Upper lobe of left lung (tissue), 6 donors: Measurements from ENCODE around the gene REC114. TPM values are rescaled to one million over a fixed set of nuclear protein-coding genes. Genes with fewer than 3 reads are reported as not detected.

ENCODE experiments used
- ATAC-seq, 2 donors: fragments of 200-7000 bp; cut with Tn5 transposase; one replicate each; pipeline ENCODE4 v1.9.1; 2022; ENCODE audit warnings: mild to moderate bottlenecking in 2 of 2, moderate library complexity in 2 of 2; ENCODE audit not compliant: low FRiP score in 2 of 2
- DNase-seq, 2 donors: peaks; one replicate each; pipeline ENCODE4 v3.0.0-alpha.2; 2019 to 2020
- H3K27ac ChIP-seq, 4 donors: fragments of 200-600 bp; sonication (generic); one replicate each; pipeline ENCODE4 v1.5.1; 2016 to 2019
- H3K27me3 ChIP-seq, 4 donors: fragments of 200-600 bp; sonication (generic); one replicate each; pipeline ENCODE4 v1.5.1; 2017 to 2019
- H3K36me3 ChIP-seq, 4 donors: fragments of 200-600 bp; sonication (generic); one replicate each; pipeline ENCODE4 v1.5.1; 2016 to 2019
- H3K4me1 ChIP-seq, 4 donors: fragments of 200-600 bp; sonication (generic); one replicate each; pipeline ENCODE4 v1.5.1; 2018 to 2019
- H3K4me3 ChIP-seq, 4 donors: fragments of 200-600 bp; sonication (generic); one replicate each; pipeline ENCODE4 v1.5.1; 2017 to 2019; ENCODE audit warnings: mild to moderate bottlenecking in 2 of 4, moderate library complexity in 1 of 4
- H3K9me3 ChIP-seq, 4 donors: fragments of 200-600 bp; sonication (generic); one replicate each; pipeline ENCODE4 v1.5.1; 2018 to 2019
- EP300 ChIP-seq, 4 donors: sonication (generic); formaldehyde crosslinking; IDR thresholded peaks; one replicate each; pipeline ENCODE4 v1.5.1; 2017; ENCODE audit warnings: antibody characterized with exemption in 4 of 4, control low read depth in 2 of 4
- POLR2A ChIP-seq, 4 donors: fragments of 450-650 bp; IDR thresholded peaks; one replicate each; pipeline ENCODE4 v1.5.1; 2016 to 2017; ENCODE audit warnings: antibody characterized with exemption in 4 of 4, mild to moderate bottlenecking in 2 of 4
- POLR2AphosphoS5 ChIP-seq, 2 donors: sonication (generic); formaldehyde crosslinking; IDR thresholded peaks; one replicate each; pipeline ENCODE4 v1.5.1; 2017; ENCODE audit warnings: antibody characterized with exemption in 2 of 2
- WGBS, 2 donors: methylation state at CpG; one replicate each; pipeline ENCODE4 v1.1.5; 2017 to 2018; 5-methylcytosine and 5-hydroxymethylcytosine counted together
- total RNA-seq, 6 donors: library from RNA; depleted of rRNA in 4 of 6; stranded (reverse); fragments of >200 nt in 4 of 6; gene quantifications; one replicate each; pipeline versions ENCODE4 v1.1.0 to v1.2.1, GENCODE V29; 2016 to 2021
- TF ChIP-seq, protein P1 (sequence below), 6 experiments: fragments of 450-650 bp in 4 of 6; fragments of 200-600 bp in 2 of 6; sonication (generic) in 2 of 6; IDR thresholded peaks; one replicate each; pipeline ENCODE4 v1.5.1; 2016 to 2019; ENCODE audit warnings: antibody characterized with exemption in 6 of 6
- donor health status: DM: no; HTN: no; CAD: no; lungs with moderate emphysema.
- donor health status: DM: no; HTN: yes; CAD: no; lungs with severe emphysema.

REC114 gene
- total RNA-seq, 6 donors from 2014 or later: not detected

- ATAC-seq (no peak), DNase-seq (no peak)
- H3K36me3 ChIP-seq: no peaks in the 10 kb centered on the region
- H3K4me1 ChIP-seq: no peaks in the 10 kb centered on the region
- H3K9me3 ChIP-seq: no peaks in the 10 kb centered on the region
- H3K27me3 ChIP-seq: no peaks in the 10 kb centered on the region
- 64 to 71% methylated on average over 3 of the region's 3 CpGs for WGBS, 2 donors
- no peak for TF ChIP-seq EP300 (IDR thresholded peaks at IDR 0.05)
- no peak for TF ChIP-seq POLR2A (IDR thresholded peaks at IDR 0.05)
- TF ChIP-seq POLR2AphosphoS5 (IDR thresholded peaks at IDR 0.05): no peak
- TF ChIP-seq, protein P1, sequence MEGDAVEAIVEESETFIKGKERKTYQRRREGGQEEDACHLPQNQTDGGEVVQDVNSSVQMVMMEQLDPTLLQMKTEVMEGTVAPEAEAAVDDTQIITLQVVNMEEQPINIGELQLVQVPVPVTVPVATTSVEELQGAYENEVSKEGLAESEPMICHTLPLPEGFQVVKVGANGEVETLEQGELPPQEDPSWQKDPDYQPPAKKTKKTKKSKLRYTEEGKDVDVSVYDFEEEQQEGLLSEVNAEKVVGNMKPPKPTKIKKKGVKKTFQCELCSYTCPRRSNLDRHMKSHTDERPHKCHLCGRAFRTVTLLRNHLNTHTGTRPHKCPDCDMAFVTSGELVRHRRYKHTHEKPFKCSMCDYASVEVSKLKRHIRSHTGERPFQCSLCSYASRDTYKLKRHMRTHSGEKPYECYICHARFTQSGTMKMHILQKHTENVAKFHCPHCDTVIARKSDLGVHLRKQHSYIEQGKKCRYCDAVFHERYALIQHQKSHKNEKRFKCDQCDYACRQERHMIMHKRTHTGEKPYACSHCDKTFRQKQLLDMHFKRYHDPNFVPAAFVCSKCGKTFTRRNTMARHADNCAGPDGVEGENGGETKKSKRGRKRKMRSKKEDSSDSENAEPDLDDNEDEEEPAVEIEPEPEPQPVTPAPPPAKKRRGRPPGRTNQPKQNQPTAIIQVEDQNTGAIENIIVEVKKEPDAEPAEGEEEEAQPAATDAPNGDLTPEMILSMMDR (IDR thresholded peaks at IDR 0.05): no peak
- no peak overlapping the region for H3K4me3 ChIP-seq
- no peak overlapping the region for H3K27ac ChIP-seq
Measured at GRCh38 chr15:73467758-73468157, 24.8 kb downstream of the REC114 start.

- Histone ChIP-seq H3K27me3 (no peaks in the 10 kb centered on the region), H3K4me3 (no peak overlapping the region), H3K4me1 (no peaks in the 10 kb centered on the region), H3K36me3 (no peaks in the 10 kb centered on the region), H3K9me3 (no peaks in the 10 kb centered on the region), H3K27ac (no peak overlapping the region)
- 88% methylated on average over 5 of the region's 5 CpGs for WGBS, 2 donors
- ATAC-seq (no peak), DNase-seq (no peak)
- TF ChIP-seq POLR2AphosphoS5 (IDR thresholded peaks at IDR 0.05) (no peak), POLR2A (IDR thresholded peaks at IDR 0.05) (no peak), EP300 (IDR thresholded peaks at IDR 0.05) (no peak)
- TF ChIP-seq, protein P1 (IDR thresholded peaks at IDR 0.05): no peak
Measured at GRCh38 chr15:73474785-73475184, 31.8 kb downstream of the REC114 start.

- Histone ChIP-seq H3K27me3 (no peaks in the 10 kb centered on the region), H3K4me1 (peaks cover 0 to 1% (median 0%) of the 10 kb centered on the region in 4 donors), H3K4me3 (no peak overlapping the region), H3K9me3 (no peaks in the 10 kb centered on the region), H3K36me3 (no peaks in the 10 kb centered on the region), H3K27ac (no peak overlapping the region)
- TF ChIP-seq, protein P1 (IDR thresholded peaks at IDR 0.05): no peak
- TF ChIP-seq EP300 (IDR thresholded peaks at IDR 0.05) (no peak), POLR2A (IDR thresholded peaks at IDR 0.05) (no peak), POLR2AphosphoS5 (IDR thresholded peaks at IDR 0.05) (no peak)
- no peak for DNase-seq
- 86 to 92% methylated on average over 7 of the region's 7 CpGs for WGBS, 2 donors
- ATAC-seq: no peak
Measured at GRCh38 chr15:73476704-73477216, 33.8 kb downstream of the REC114 start.

DNA sequence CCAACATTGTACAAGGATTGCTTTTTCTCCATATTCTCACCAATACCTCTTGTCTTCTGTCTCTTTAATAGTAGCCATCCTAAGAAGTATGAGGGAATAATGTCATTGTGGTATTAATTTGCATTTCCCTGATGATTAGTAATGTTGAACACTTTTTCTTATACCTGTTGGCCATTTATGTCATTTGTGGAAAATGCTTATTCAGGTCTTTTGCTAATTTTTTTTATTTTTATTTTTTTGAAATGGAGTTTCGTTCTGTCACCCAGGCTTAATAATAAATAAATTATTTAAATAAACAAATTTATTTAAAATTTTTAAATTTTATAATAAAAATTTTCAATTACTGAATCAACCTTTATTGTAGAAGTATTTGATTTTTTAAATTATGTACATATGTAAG is 37.1 kb downstream of the REC114 start:
- H3K27ac ChIP-seq: no peak overlapping the region
- ATAC-seq: no peak
- H3K36me3 ChIP-seq: no peaks in the 10 kb centered on the region

More for the DNA sequence above, 37.1 kb downstream of the REC114 start:
- DNase-seq: no peak
- no peak overlapping the region for H3K4me3 ChIP-seq
- 77 to 93% methylated on average over 1 of the region's 1 CpG for WGBS, 2 donors
- peaks cover 0 to 4% (median 0%) of the 10 kb centered on the region in 4 donors for H3K4me1 ChIP-seq
- TF ChIP-seq POLR2AphosphoS5 (IDR thresholded peaks at IDR 0.05): no peak
- TF ChIP-seq EP300 (IDR thresholded peaks at IDR 0.05): no peak
- TF ChIP-seq, protein P1 (IDR thresholded peaks at IDR 0.05): no peak
- TF ChIP-seq POLR2A (IDR thresholded peaks at IDR 0.05): no peak
- H3K27me3 ChIP-seq: no peaks in the 10 kb centered on the region
- H3K9me3 ChIP-seq: no peaks in the 10 kb centered on the region
